Adrenal gland (tissue), 5 donors: ENCODE data around the gene MAP2K6.

Experiments used
- CTCF ChIP-seq, 6 experiments: fragments of 450-650 bp in 4 of 6; fragments of 200-600 bp in 2 of 6; sonication (generic) in 1 of 6; IDR thresholded peaks; 1 replicate in 5 of 6; 2 replicates in 1 of 6; pipeline versions ENCODE4 v1.5.1 to v1.8.0; 2016 to 2021; ENCODE audit warnings: antibody characterized with exemption in 6 of 6, mild to moderate bottlenecking in 2 of 6, moderate library complexity in 1 of 6
- POLR2A ChIP-seq, 2 donors: fragments of 450-650 bp; IDR thresholded peaks; one replicate each; pipeline ENCODE4 v1.6.1; 2017; ENCODE audit warnings: antibody characterized with exemption in 2 of 2, mild to moderate bottlenecking in 2 of 2, moderate library complexity in 1 of 2
- donor health status: DM: no; HTN: no; CAD: no.

- TF ChIP-seq CTCF (IDR thresholded peaks at IDR 0.05) = no peak
- TF ChIP-seq POLR2A (IDR thresholded peaks at IDR 0.05) = no peak
Measured at GRCh38 chr17:69473841-69474831, 59.6 kb downstream of the MAP2K6 start.
